HCT116 (cell line): Measurements from ENCODE around the gene SPHKAP. TPM values are rescaled to one million over a fixed set of nuclear protein-coding genes. Genes with fewer than 3 reads are reported as not detected.

Source experiments
- ATAC-seq: fragments of 200-7000 bp; cut with Tn5 transposase; 2 replicates; pipeline ENCODE4 v1.9.1; 2020; ENCODE audit warnings: mild to moderate bottlenecking, moderate library complexity
- BruUV-seq: library from RNA; stranded (reverse); fragments of 400-500 nt; replicated peaks from 2 replicates; lab custom pipeline; 2021; lab: Mats Ljungman, UMichigan
- CTCF ChIA-PET: fragments of 300-600 bp; sonication (Branson Sonifier 250); formaldehyde crosslinking; loops from one replicate; lab custom pipeline; 2021; ENCODE audit warnings: antibody characterized with exemption; lab: Charles Lee
- POLR2A ChIA-PET: fragments of 300-600, 350-600 bp; sonication (Branson Sonifier 250); formaldehyde crosslinking; loops from one replicate; lab custom pipeline; 2021; ENCODE audit warnings: antibody characterized with exemption; lab: Charles Lee
- RAD21 ChIA-PET, 2 experiments: fragments of 300-600 bp; sonication (Branson Sonifier 250); formaldehyde crosslinking; loops; one replicate each; lab custom pipeline; 2023; ENCODE audit warnings: low total read pairs in 2 of 2; ENCODE audit not compliant: uncharacterized antibody in 2 of 2, unreplicated experiment in 2 of 2, low non-redundant PET in 1 of 2; lab: Charles Lee
- DNase-seq: peaks from one replicate; pipeline ENCODE4 v3.0.0-alpha.2; 2010; ENCODE audit warnings: low read depth, low spot score
- H2AFZ ChIP-seq: fragments of 200-600 bp; shearing (Covaris generic), sonication (generic); 2 replicates; pipeline ENCODE4 v1.6.1; 2017; ENCODE audit warnings: low read depth, mixed run types, mixed read lengths, antibody characterized with exemption, low read length; ENCODE audit not compliant: poor library complexity, severe bottlenecking
- H3K27ac ChIP-seq: 2 replicates; pipeline ENCODE4 v1.5.1; 2012; ENCODE audit warnings: low read depth, low read length
- H3K27me3 ChIP-seq: fragments of 200-600 bp; sonication (generic); 2 replicates; pipeline ENCODE4 v1.6.1; 2016; ENCODE audit warnings: mixed run types, low read length, mixed read lengths; ENCODE audit not compliant: insufficient read depth
- H3K36me3 ChIP-seq, 2 experiments: fragments of 200-500 bp in 1 of 2; fragments of 200-600 bp in 1 of 2; sonication (Bioruptor generic) in 1 of 2; sonication (generic) in 1 of 2; 2 replicates each; pipeline versions ENCODE4 v1.5.1 to v1.6.1; 2014 to 2016; ENCODE audit warnings: low read length in 2 of 2, inconsistent platforms in 1 of 2, mixed read lengths in 1 of 2, mixed run types in 1 of 2; ENCODE audit not compliant: insufficient read depth in 2 of 2, control insufficient read depth in 1 of 2
- H3K4me1 ChIP-seq, 2 experiments: fragments of 200-600 bp in 1 of 2; sonication (generic) in 1 of 2; 2 replicates each; pipeline versions ENCODE4 v1.5.1 to v1.6.1; 2012 to 2017; ENCODE audit warnings: low read length in 2 of 2, inconsistent platforms in 1 of 2, mild to moderate bottlenecking in 1 of 2, mixed read lengths in 1 of 2, mixed run types in 1 of 2, moderate library complexity in 1 of 2; ENCODE audit not compliant: insufficient read depth in 2 of 2, control insufficient read depth in 1 of 2
- H3K4me2 ChIP-seq: fragments of 200-600 bp; sonication (generic); 2 replicates; pipeline ENCODE4 v1.6.1; 2017; ENCODE audit warnings: mixed run types, low read length, mixed read lengths
- H3K4me3 ChIP-seq, 2 experiments: fragments of 200-600 bp in 1 of 2; sonication (generic) in 1 of 2; replicated peaks in 1 of 2; 2 replicates each; pipeline ENCODE4 v1.5.1; 2011 to 2016; ENCODE audit warnings: low read length in 2 of 2, control low read depth in 1 of 2, low read depth in 1 of 2, mild to moderate bottlenecking in 1 of 2, mixed read lengths in 1 of 2, mixed run types in 1 of 2
- H3K79me2 ChIP-seq: fragments of 200-600 bp; sonication (generic); 2 replicates; pipeline ENCODE4 v1.6.1; 2017; ENCODE audit warnings: mild to moderate bottlenecking, mixed run types, low read length, moderate library complexity, mixed read lengths; ENCODE audit not compliant: insufficient read depth
- H3K9ac ChIP-seq: fragments of 200-600 bp; sonication (generic); 2 replicates; pipeline ENCODE4 v1.6.1; 2016; ENCODE audit warnings: low read length, mixed read lengths
- H3K9me2 ChIP-seq: fragments of 200-600 bp; sonication (generic), shearing (Covaris generic); 2 replicates; pipeline ENCODE4 v1.6.1; 2017; ENCODE audit warnings: mixed run types, mild to moderate bottlenecking, moderate library complexity; ENCODE audit not compliant: insufficient read depth
- H3K9me3 ChIP-seq, 2 experiments: fragments of 200-500 bp in 1 of 2; fragments of 200-600 bp in 1 of 2; sonication (Bioruptor generic) in 1 of 2; sonication (generic) in 1 of 2; 2 replicates each; pipeline ENCODE4 v1.6.1; 2014 to 2017; ENCODE audit warnings: low read length in 2 of 2, mixed read lengths in 2 of 2, inconsistent platforms in 1 of 2, low read depth in 1 of 2, mild to moderate bottlenecking in 1 of 2, mixed run types in 1 of 2, moderate library complexity in 1 of 2; ENCODE audit not compliant: control insufficient read depth in 1 of 2, insufficient read depth in 1 of 2
- H4K20me1 ChIP-seq: fragments of 200-600 bp; sonication (generic), shearing (Covaris generic); 2 replicates; pipeline ENCODE4 v1.6.1; 2017; ENCODE audit warnings: mixed run types, mild to moderate bottlenecking, moderate library complexity; ENCODE audit not compliant: insufficient read depth
- EGR1 ChIP-seq: IDR thresholded peaks from 2 replicates; pipeline ENCODE4 v1.6.1; 2012; ENCODE audit warnings: low read depth
- ELF1 ChIP-seq: IDR thresholded peaks from 2 replicates; pipeline ENCODE4 v1.6.1; 2012; ENCODE audit warnings: low read depth, borderline replicate concordance
- POLR2AphosphoS5 ChIP-seq: IDR thresholded peaks from 2 replicates; pipeline ENCODE4 v1.6.1; 2011; ENCODE audit warnings: mild to moderate bottlenecking, low read depth, low read length, moderate library complexity
- RAD21 ChIP-seq: IDR thresholded peaks from 2 replicates; pipeline ENCODE4 v1.6.1; 2012; ENCODE audit warnings: low read depth, mild to moderate bottlenecking
- SIN3A ChIP-seq: IDR thresholded peaks from 2 replicates; pipeline ENCODE4 v1.6.1; 2012; ENCODE audit warnings: low read depth
- YY1 ChIP-seq: IDR thresholded peaks from 2 replicates; pipeline ENCODE4 v1.6.1; 2011; ENCODE audit warnings: low read length, low read depth, moderate library complexity, mild to moderate bottlenecking; ENCODE audit not compliant: insufficient replicate concordance; ENCODE audit errors: extremely low read depth
- ZNF274 ChIP-seq: fragments of 200-500 bp; sonication (Bioruptor generic); IDR thresholded peaks from 2 replicates; pipeline ENCODE4 v1.6.1; 2014; ENCODE audit warnings: mild to moderate bottlenecking, low read depth, low read length, inconsistent platforms
- intact Hi-C: fragments of 100-400 bp; cut with micrococcal nuclease; formaldehyde crosslinking; loops from 2 replicates; pipeline ENCODE4 v1.10.0; 2022
- total RNA-seq: library from RNA; stranded (reverse); gene quantifications from one replicate; pipeline ENCODE4 v1.2.1, GENCODE V29; 2021; ENCODE audit not compliant: unreplicated experiment
- TF ChIP-seq, protein P1 (sequence below), 3 experiments: fragments of 200-600 bp in 1 of 3; sonication (generic) in 1 of 3; IDR thresholded peaks in 2 of 3; conservative IDR thresholded peaks in 1 of 3; 2 replicates each; pipeline ENCODE4 v1.5.1; 2012 to 2017; ENCODE audit warnings: low read depth in 2 of 3, low read length in 2 of 3, antibody characterized with exemption in 1 of 3, borderline replicate concordance in 1 of 3, control low read depth in 1 of 3, mild to moderate bottlenecking in 1 of 3, mixed read lengths in 1 of 3, mixed run types in 1 of 3, moderate library complexity in 1 of 3; ENCODE audit not compliant: insufficient read depth in 1 of 3
- TF ChIP-seq, protein P2 (sequence below): IDR thresholded peaks from 2 replicates; pipeline ENCODE4 v1.6.1; 2012; ENCODE audit warnings: low read depth
- TF ChIP-seq, protein P3 (sequence below): IDR thresholded peaks from 2 replicates; pipeline ENCODE4 v1.6.1; 2012
- TF ChIP-seq, protein P4 (sequence below): IDR thresholded peaks from 2 replicates; pipeline ENCODE4 v1.6.1; 2011; ENCODE audit warnings: mild to moderate bottlenecking, low read length, moderate library complexity; ENCODE audit not compliant: insufficient replicate concordance; ENCODE audit errors: extremely low read depth

The SPHKAP gene
- total RNA-seq, 1 experiment from 2014 or later, result not detected

DNA sequence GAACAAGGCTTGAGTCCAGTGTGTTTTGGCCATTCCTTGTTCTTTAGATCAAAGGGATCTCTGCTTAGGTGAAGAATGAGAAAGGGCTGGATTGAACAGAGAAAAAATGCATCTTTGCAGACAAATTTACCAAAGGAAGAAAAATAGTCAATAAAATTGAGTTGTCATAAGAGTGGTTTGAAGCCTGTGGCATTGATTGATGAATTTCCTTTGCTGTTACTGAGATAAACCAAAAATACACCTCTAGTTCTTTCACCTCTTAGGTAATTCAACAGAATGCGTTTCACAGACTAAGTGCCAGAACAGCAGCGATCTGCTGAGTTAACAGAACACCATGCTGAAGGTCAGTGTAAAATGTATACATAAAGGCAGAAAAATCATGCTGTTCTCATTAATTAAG is 96.8 kb downstream of the SPHKAP start:
- Histone ChIP-seq H4K20me1 (no peaks in the 10 kb centered on the region), H3K9ac (no peak overlapping the region), H3K79me2 (no peaks in the 10 kb centered on the region), H3K36me3 (no peaks in the 10 kb centered on the region), H3K4me2 (no peak overlapping the region), H3K27ac (no peak overlapping the region), H3K9me3 (no peaks in the 10 kb centered on the region), H3K27me3 (no peaks in the 10 kb centered on the region), H3K9me2 (no peaks in the 10 kb centered on the region), H2AFZ (no peak overlapping the region), H3K4me3 (no peak overlapping the region), H3K4me1 (no peaks in the 10 kb centered on the region)
- no TSS peak for BruUV-seq
- CTCF ChIA-PET, result no interaction called here
- POLR2A ChIA-PET, result no interaction called here
- DNase-seq, result no peak
- TF ChIP-seq YY1, result no peak
- no peak for TF ChIP-seq ELF1
- TF ChIP-seq, protein P1, sequence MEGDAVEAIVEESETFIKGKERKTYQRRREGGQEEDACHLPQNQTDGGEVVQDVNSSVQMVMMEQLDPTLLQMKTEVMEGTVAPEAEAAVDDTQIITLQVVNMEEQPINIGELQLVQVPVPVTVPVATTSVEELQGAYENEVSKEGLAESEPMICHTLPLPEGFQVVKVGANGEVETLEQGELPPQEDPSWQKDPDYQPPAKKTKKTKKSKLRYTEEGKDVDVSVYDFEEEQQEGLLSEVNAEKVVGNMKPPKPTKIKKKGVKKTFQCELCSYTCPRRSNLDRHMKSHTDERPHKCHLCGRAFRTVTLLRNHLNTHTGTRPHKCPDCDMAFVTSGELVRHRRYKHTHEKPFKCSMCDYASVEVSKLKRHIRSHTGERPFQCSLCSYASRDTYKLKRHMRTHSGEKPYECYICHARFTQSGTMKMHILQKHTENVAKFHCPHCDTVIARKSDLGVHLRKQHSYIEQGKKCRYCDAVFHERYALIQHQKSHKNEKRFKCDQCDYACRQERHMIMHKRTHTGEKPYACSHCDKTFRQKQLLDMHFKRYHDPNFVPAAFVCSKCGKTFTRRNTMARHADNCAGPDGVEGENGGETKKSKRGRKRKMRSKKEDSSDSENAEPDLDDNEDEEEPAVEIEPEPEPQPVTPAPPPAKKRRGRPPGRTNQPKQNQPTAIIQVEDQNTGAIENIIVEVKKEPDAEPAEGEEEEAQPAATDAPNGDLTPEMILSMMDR (IDR thresholded peaks at IDR 0.05 in 2 of 3, conservative IDR thresholded peaks at IDR 0.05 in 1 of 3; ENCODE audit: borderline replicate concordance in 1 of 3, insufficient read depth in 1 of 3, low read depth in 2 of 3, low read length in 2 of 3), result no peak
- RAD21 ChIA-PET, result no interaction called here
- ATAC-seq, result no peak
- intact Hi-C loops, result no loop called here

DNA sequence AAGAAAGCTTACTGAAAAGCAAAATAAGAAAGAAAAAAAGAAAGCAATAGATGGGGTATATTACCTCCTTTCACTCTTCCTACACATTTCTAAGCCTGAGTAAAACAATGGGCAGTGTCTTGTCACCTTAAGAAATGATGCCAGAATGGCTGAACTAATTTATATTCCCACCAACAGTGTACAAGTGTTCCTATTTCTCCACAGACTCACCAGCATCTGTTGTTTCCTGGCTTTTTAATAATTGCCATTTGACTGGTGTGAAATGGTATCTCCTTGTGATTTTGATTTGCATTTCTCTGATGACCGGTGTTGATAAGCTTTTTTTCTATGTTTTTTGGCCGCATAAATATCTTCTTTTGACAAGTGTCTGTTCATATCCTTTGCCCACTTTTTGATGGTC is 98.4 kb downstream of the SPHKAP start:
- POLR2A ChIA-PET, result no interaction called here
- Histone ChIP-seq H3K4me3 (no peak overlapping the region), H3K4me2 (no peak overlapping the region), H2AFZ (no peak overlapping the region), H3K79me2 (no peaks in the 10 kb centered on the region), H3K9me3 (no peaks in the 10 kb centered on the region), H3K36me3 (no peaks in the 10 kb centered on the region), H3K9ac (no peak overlapping the region), H3K9me2 (no peaks in the 10 kb centered on the region), H3K27me3 (no peaks in the 10 kb centered on the region), H3K27ac (no peak overlapping the region), H4K20me1 (no peaks in the 10 kb centered on the region), H3K4me1 (no peaks in the 10 kb centered on the region)
- intact Hi-C loops, result no loop called here
- RAD21 ChIA-PET, result interaction anchor here in 1 of 2 experiments (0.7 kb wide), 1 partner anchor 73 kb away, joined by 3 read pairs; no protein-coding TSS in a partner anchor
- no TSS peak for BruUV-seq
- no peak for ATAC-seq
- CTCF ChIA-PET, result no interaction called here
- no peak for DNase-seq
- TF ChIP-seq, protein P2, sequence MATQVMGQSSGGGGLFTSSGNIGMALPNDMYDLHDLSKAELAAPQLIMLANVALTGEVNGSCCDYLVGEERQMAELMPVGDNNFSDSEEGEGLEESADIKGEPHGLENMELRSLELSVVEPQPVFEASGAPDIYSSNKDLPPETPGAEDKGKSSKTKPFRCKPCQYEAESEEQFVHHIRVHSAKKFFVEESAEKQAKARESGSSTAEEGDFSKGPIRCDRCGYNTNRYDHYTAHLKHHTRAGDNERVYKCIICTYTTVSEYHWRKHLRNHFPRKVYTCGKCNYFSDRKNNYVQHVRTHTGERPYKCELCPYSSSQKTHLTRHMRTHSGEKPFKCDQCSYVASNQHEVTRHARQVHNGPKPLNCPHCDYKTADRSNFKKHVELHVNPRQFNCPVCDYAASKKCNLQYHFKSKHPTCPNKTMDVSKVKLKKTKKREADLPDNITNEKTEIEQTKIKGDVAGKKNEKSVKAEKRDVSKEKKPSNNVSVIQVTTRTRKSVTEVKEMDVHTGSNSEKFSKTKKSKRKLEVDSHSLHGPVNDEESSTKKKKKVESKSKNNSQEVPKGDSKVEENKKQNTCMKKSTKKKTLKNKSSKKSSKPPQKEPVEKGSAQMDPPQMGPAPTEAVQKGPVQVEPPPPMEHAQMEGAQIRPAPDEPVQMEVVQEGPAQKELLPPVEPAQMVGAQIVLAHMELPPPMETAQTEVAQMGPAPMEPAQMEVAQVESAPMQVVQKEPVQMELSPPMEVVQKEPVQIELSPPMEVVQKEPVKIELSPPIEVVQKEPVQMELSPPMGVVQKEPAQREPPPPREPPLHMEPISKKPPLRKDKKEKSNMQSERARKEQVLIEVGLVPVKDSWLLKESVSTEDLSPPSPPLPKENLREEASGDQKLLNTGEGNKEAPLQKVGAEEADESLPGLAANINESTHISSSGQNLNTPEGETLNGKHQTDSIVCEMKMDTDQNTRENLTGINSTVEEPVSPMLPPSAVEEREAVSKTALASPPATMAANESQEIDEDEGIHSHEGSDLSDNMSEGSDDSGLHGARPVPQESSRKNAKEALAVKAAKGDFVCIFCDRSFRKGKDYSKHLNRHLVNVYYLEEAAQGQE, result no peak
- TF ChIP-seq YY1 (no peak), SIN3A (no peak), ELF1 (no peak), ZNF274 (no peak), RAD21 (no peak), POLR2AphosphoS5 (no peak), EGR1 (no peak)
- TF ChIP-seq, protein P3, sequence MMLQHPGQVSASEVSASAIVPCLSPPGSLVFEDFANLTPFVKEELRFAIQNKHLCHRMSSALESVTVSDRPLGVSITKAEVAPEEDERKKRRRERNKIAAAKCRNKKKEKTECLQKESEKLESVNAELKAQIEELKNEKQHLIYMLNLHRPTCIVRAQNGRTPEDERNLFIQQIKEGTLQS, result no peak
- TF ChIP-seq, protein P4, sequence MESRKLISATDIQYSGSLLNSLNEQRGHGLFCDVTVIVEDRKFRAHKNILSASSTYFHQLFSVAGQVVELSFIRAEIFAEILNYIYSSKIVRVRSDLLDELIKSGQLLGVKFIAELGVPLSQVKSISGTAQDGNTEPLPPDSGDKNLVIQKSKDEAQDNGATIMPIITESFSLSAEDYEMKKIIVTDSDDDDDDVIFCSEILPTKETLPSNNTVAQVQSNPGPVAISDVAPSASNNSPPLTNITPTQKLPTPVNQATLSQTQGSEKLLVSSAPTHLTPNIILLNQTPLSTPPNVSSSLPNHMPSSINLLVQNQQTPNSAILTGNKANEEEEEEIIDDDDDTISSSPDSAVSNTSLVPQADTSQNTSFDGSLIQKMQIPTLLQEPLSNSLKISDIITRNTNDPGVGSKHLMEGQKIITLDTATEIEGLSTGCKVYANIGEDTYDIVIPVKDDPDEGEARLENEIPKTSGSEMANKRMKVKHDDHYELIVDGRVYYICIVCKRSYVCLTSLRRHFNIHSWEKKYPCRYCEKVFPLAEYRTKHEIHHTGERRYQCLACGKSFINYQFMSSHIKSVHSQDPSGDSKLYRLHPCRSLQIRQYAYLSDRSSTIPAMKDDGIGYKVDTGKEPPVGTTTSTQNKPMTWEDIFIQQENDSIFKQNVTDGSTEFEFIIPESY, result no peak
